Measurements from ENCODE around the gene CCHCR1.
A peak's percentile ranks its signal among the peaks of the same experiment; 100 is the strongest.

- TF ChIP-seq CTCF (IDR thresholded peaks at IDR 0.05) (no peak), POLR2AphosphoS5 (IDR thresholded peaks at IDR 0.05) (peak in 3 of 4 donors; percentile 29 to 54 (median 48))
Measured at GRCh38 chr6:31114541-31114878, 43.1 kb downstream of the CCHCR1 start, which contains the start of gene PSORS1C1.
